ENCODE measurements around the gene TIMM50. TPM values are rescaled to one million over a fixed set of nuclear protein-coding genes. Genes with fewer than 3 reads are reported as not detected.

Gene TIMM50
- total RNA-seq, 1 experiment from 2014 or later, result 97.2 TPM

GRCh38 chr19:39479916-39480315, 722 bp upstream of the TIMM50 start:
- Histone ChIP-seq H3K9me2 (replicated peaks; ENCODE audit: low read length) (no peaks in the 10 kb centered on the region), H3K4me1 (ENCODE audit: insufficient read depth, low read length) (peaks cover 7% of the 10 kb centered on the region), H3K4me2 (ENCODE audit: low read length) (peak overlapping the region; percentile 90), H3K27ac (ENCODE audit: low read length) (no peak overlapping the region), H3K79me2 (ENCODE audit: low read length) (peaks cover 25% of the 10 kb centered on the region), H3K36me3 (ENCODE audit: low read depth, low read length) (no peaks in the 10 kb centered on the region; the same call in 1 of the 2 replicates), H3K9ac (ENCODE audit: low read length) (peak overlapping the region; percentile 93), H3K4me3 (ENCODE audit: low read length) (peak overlapping the region; percentile 84), H2AFZ (ENCODE audit: low read length) (peak overlapping the region; percentile 67), H3F3A (ENCODE audit: low read length, unreplicated experiment) (no peaks in the 10 kb centered on the region), H3K9me3 (ENCODE audit: low read length) (no peaks in the 10 kb centered on the region), H3K27me3 (ENCODE audit: low read length) (no peaks in the 10 kb centered on the region), H4K20me1 (ENCODE audit: low read length) (no peaks in the 10 kb centered on the region)
- intact Hi-C loops (cut with micrococcal nuclease), result loop anchor here (10.0 kb wide), 1 partner anchor 55 kb away; the partner anchor contains the start of gene EID2B
- ATAC-seq, result no peak
- CTCF ChIA-PET, result no interaction called here
- TF ChIP-seq EZH2 (IDR thresholded peaks at IDR 0.05; ENCODE audit: low read length, unreplicated experiment) (no peak), EZH2phosphoT487 (IDR thresholded peaks at IDR 0.05; ENCODE audit: borderline replicate concordance, low read length) (no peak), CTCF (conservative IDR thresholded peaks at IDR 0.05; ENCODE audit: low read depth, low read length) (no peak)
- BruUV-seq (replicated peaks), result no TSS peak
- POLR2A ChIA-PET (ENCODE audit: unreplicated experiment), result no interaction called here
- DNase-seq, result no peak

GRCh38 chr19:39481229-39481545, 549 bp downstream of the TIMM50 start:
- no peaks in the 10 kb centered on the region for H3F3A ChIP-seq (ENCODE audit: low read length, unreplicated experiment)
- no peaks in the 10 kb centered on the region for H3K9me2 ChIP-seq (replicated peaks; ENCODE audit: low read length)
- intact Hi-C loops (cut with micrococcal nuclease), result no loop called here
- CTCF ChIA-PET, result no interaction called here
- TF ChIP-seq CTCF (conservative IDR thresholded peaks at IDR 0.05; ENCODE audit: low read depth, low read length), result no peak
- ATAC-seq (no peak; the same call in none of the 2 replicates), DNase-seq (no peak)
- H3K9ac ChIP-seq (ENCODE audit: low read length), result peak overlapping the region; percentile 93
- H3K27ac ChIP-seq (ENCODE audit: low read length), result peak overlapping the region; percentile 56
- POLR2A ChIA-PET (ENCODE audit: unreplicated experiment), result interaction anchor here (0.6 kb wide), 1 partner anchor 18 kb away, joined by 21 read pairs; no protein-coding TSS in a partner anchor
- peak overlapping the region; percentile 84 for H3K4me3 ChIP-seq (ENCODE audit: low read length)
- no peaks in the 10 kb centered on the region for H3K9me3 ChIP-seq (ENCODE audit: low read length)
- H3K36me3 ChIP-seq (ENCODE audit: low read depth, low read length), result no peaks in the 10 kb centered on the region; the same call in 1 of the 2 replicates
- H3K4me1 ChIP-seq (ENCODE audit: insufficient read depth, low read length), result peaks cover 7% of the 10 kb centered on the region
- peaks cover 25% of the 10 kb centered on the region for H3K79me2 ChIP-seq (ENCODE audit: low read length)
- H2AFZ ChIP-seq (ENCODE audit: low read length), result peak overlapping the region; percentile 45; the same call in 1 of the 2 replicates
- no TSS peak for BruUV-seq (replicated peaks)
- H3K27me3 ChIP-seq (ENCODE audit: low read length), result no peaks in the 10 kb centered on the region
- peak overlapping the region; percentile 90 for H3K4me2 ChIP-seq (ENCODE audit: low read length)
- no peaks in the 10 kb centered on the region for H4K20me1 ChIP-seq (ENCODE audit: low read length)

GRCh38 chr19:39481676-39482075, 1.0 kb downstream of the TIMM50 start:
- H3K9ac ChIP-seq (ENCODE audit: low read length), result peak overlapping the region; percentile 93
- no peak for TF ChIP-seq EZH2phosphoT487 (IDR thresholded peaks at IDR 0.05; ENCODE audit: borderline replicate concordance, low read length)
- no peak overlapping the region for H2AFZ ChIP-seq (ENCODE audit: low read length)
- ChIA-PET CTCF (no interaction called here), POLR2A (ENCODE audit: unreplicated experiment) (no interaction called here)
- intact Hi-C loops (cut with micrococcal nuclease), result no loop called here
- H3K4me2 ChIP-seq (ENCODE audit: low read length), result peak overlapping the region; percentile 90
- H3F3A ChIP-seq (ENCODE audit: low read length, unreplicated experiment), result no peaks in the 10 kb centered on the region
- H3K27ac ChIP-seq (ENCODE audit: low read length), result no peak overlapping the region
- no peaks in the 10 kb centered on the region for H3K9me2 ChIP-seq (replicated peaks; ENCODE audit: low read length)
- H3K4me3 ChIP-seq (ENCODE audit: low read length), result peak overlapping the region; percentile 84
- peaks cover 5% of the 10 kb centered on the region; the same call in 1 of the 2 replicates for H3K36me3 ChIP-seq (ENCODE audit: low read depth, low read length)
- H3K4me1 ChIP-seq (ENCODE audit: insufficient read depth, low read length), result peaks cover 7% of the 10 kb centered on the region
- BruUV-seq (replicated peaks), result no TSS peak
- DNase-seq (no peak), ATAC-seq (no peak)
- H3K9me3 ChIP-seq (ENCODE audit: low read length), result no peaks in the 10 kb centered on the region
- no peaks in the 10 kb centered on the region for H3K27me3 ChIP-seq (ENCODE audit: low read length)
- peaks cover 25% of the 10 kb centered on the region for H3K79me2 ChIP-seq (ENCODE audit: low read length)
- H4K20me1 ChIP-seq (ENCODE audit: low read length), result no peaks in the 10 kb centered on the region
